Adrenal gland (tissue), 12 donors: Measurements from ENCODE around the gene PIP5K1C. TPM values are rescaled to one million over a fixed set of nuclear protein-coding genes. Genes with fewer than 3 reads are reported as not detected.

Experiments
- DNase-seq, 7 donors: peaks; one replicate each; pipeline ENCODE4 v3.0.0-alpha.2; 2019 to 2020
- H3K27ac ChIP-seq, 5 donors: fragments of 200-600 bp; sonication (generic) in 4 of 5; 1 replicate in 3 of 5; 2 replicates in 2 of 5; pipeline versions ENCODE4 v1.5.1 to v1.8.0; 2016 to 2020; ENCODE audit warnings: mild to moderate bottlenecking in 1 of 5
- H3K27me3 ChIP-seq: fragments of 200-600 bp; 2 replicates; pipeline ENCODE4 v1.8.0; 2021
- H3K36me3 ChIP-seq, 2 donors: fragments of 200-600 bp; replicated peaks in 1 of 2; 1 replicate in 1 of 2; 2 replicates in 1 of 2; pipeline versions ENCODE4 v1.5.1 to v1.8.0; 2018 to 2022
- H3K4me1 ChIP-seq, 2 donors: fragments of 200-600 bp; replicated peaks in 1 of 2; 1 replicate in 1 of 2; 2 replicates in 1 of 2; pipeline versions ENCODE4 v1.5.1 to v1.8.0; 2018 to 2021
- H3K4me3 ChIP-seq, 4 donors: fragments of 200-600 bp; sonication (generic) in 3 of 4; one replicate each; pipeline ENCODE4 v1.5.1; 2016 to 2018
- H3K9me3 ChIP-seq, 3 donors: fragments of 200-600 bp; sonication (generic) in 1 of 3; replicated peaks in 1 of 3; 1 replicate in 2 of 3; 2 replicates in 1 of 3; pipeline versions ENCODE4 v1.5.1 to v1.8.0; 2016 to 2021
- POLR2A ChIP-seq, 2 donors: fragments of 450-650 bp; IDR thresholded peaks; one replicate each; pipeline ENCODE4 v1.6.1; 2017; ENCODE audit warnings: antibody characterized with exemption in 2 of 2, mild to moderate bottlenecking in 2 of 2, moderate library complexity in 1 of 2
- WGBS, 4 donors: extraction: QIAGEN DNeasy Blood & Tissue Kit in 2 of 4; methylation state at CpG; one replicate each; pipeline versions ENCODE4 v1.1.5 to v1.1.7; 2013 to 2017; 5-methylcytosine and 5-hydroxymethylcytosine counted together
- intact Hi-C, 2 donors: fragments of 100-400 bp; cut with DNase I; formaldehyde crosslinking; loops; one replicate each; pipeline versions ENCODE4 v1.14.1 to v1.15.0; 2022 to 2023
- polyA plus RNA-seq, 3 donors: library from polyadenylated mRNA; stranded (reverse); fragments of 200-250 nt in 2 of 3; fragments of 350-450 nt in 1 of 3; fragmentation: Illumina TruSeq in 1 of 3; extraction: RNeasy Lipid Tissue Mini Kit (QIAGEN cat#74804) in 1 of 3; gene quantifications; one replicate each; pipeline ENCODE4 v1.2.3, GENCODE V29; 2013 to 2014
- total RNA-seq, 9 donors: library from RNA; depleted of rRNA in 4 of 9; stranded (reverse); fragments of >200 nt in 4 of 9; fragments of 120-200 nt in 1 of 9; fragmentation: NEBNext Ultra II Directional in 1 of 9; extraction: Animal tissue kit (Norgen Biotek cat#: 25700) in 1 of 9; gene quantifications; one replicate each; pipeline versions ENCODE4 v1.1.0 to v1.2.4, GENCODE V29; 2013 to 2023
- TF ChIP-seq, protein P1 (sequence below), 6 experiments: fragments of 450-650 bp in 4 of 6; fragments of 200-600 bp in 2 of 6; sonication (generic) in 1 of 6; IDR thresholded peaks; 1 replicate in 5 of 6; 2 replicates in 1 of 6; pipeline versions ENCODE4 v1.5.1 to v1.8.0; 2016 to 2021; ENCODE audit warnings: antibody characterized with exemption in 6 of 6, mild to moderate bottlenecking in 2 of 6, moderate library complexity in 1 of 6
- donor health status: healthy with polysubstance abuse.
- donor health status: Bipolar disorder and iron deficiency.
- donor health status: DM: yes; HTN: yes; CAD: no.
- donor health status: DM: no; HTN: no; CAD: no.
- donor health status: DM: no; HTN: no; CAD: no.
- donor health status: DM: yes; HTN: yes; CAD: no.

Gene PIP5K1C
- total and polyA plus RNA-seq, 12 donors: 4.0 to 44.7 (median 31.0) TPM

- DNase-seq: no peak
These were observed 2.4 kb downstream of the PIP5K1C start for GRCh38 chr19:3697671-3698385.

DNA sequence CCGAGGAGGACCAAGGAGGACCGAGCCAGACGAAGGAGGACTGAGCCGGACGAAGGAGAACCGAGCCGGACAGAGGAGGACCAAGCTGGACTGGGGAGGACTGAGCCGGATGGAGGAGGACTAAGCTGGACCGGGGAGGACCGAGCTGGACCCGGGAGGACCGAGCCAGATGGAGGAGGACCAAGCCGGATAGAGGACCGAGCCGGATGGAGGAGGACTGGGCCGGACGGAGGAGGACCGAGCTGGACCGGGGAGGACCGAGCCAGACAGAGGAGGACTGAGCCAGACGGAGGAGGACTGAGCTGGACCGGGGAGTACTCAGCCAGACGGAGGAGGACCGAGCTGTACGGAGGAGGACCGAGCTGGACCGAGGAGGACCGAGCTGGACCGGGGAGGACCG, 3.2 kb downstream of the PIP5K1C start:
- 91 to 95% (median 93%) methylated on average over 30 of the region's 30 CpGs for WGBS, 4 donors
- DNase-seq: no peak
- Histone ChIP-seq H3K27ac (no peak overlapping the region), H3K9me3 (no peaks in the 10 kb centered on the region), H3K27me3 (no peaks in the 10 kb centered on the region), H3K4me3 (no peak overlapping the region), H3K4me1 (peaks cover 0 to 8% of the 10 kb centered on the region in 2 donors), H3K36me3 (no peaks in the 10 kb centered on the region)
- TF ChIP-seq, protein P1, sequence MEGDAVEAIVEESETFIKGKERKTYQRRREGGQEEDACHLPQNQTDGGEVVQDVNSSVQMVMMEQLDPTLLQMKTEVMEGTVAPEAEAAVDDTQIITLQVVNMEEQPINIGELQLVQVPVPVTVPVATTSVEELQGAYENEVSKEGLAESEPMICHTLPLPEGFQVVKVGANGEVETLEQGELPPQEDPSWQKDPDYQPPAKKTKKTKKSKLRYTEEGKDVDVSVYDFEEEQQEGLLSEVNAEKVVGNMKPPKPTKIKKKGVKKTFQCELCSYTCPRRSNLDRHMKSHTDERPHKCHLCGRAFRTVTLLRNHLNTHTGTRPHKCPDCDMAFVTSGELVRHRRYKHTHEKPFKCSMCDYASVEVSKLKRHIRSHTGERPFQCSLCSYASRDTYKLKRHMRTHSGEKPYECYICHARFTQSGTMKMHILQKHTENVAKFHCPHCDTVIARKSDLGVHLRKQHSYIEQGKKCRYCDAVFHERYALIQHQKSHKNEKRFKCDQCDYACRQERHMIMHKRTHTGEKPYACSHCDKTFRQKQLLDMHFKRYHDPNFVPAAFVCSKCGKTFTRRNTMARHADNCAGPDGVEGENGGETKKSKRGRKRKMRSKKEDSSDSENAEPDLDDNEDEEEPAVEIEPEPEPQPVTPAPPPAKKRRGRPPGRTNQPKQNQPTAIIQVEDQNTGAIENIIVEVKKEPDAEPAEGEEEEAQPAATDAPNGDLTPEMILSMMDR (IDR thresholded peaks at IDR 0.05): no peak
- TF ChIP-seq POLR2A (IDR thresholded peaks at IDR 0.05): no peak
- intact Hi-C loops: no loop called here

More at GRCh38 chr19:3697671-3698385, 2.4 kb downstream of the PIP5K1C start:
- peaks cover 0 to 8% of the 10 kb centered on the region in 2 donors for H3K4me1 ChIP-seq
- intact Hi-C loops: no loop called here
- TF ChIP-seq, protein P1 (IDR thresholded peaks at IDR 0.05): no peak
- H3K36me3 ChIP-seq: no peaks in the 10 kb centered on the region
- 91 to 95% (median 92%) methylated on average over 16 to 43 of the region's 43 CpGs for WGBS, 4 donors
- H3K27me3 ChIP-seq: no peaks in the 10 kb centered on the region
- no peak overlapping the region for H3K4me3 ChIP-seq
- H3K27ac ChIP-seq: no peak overlapping the region
- no peaks in the 10 kb centered on the region for H3K9me3 ChIP-seq

GRCh38 chr19:3696660-3696995, 3.6 kb downstream of the PIP5K1C start:
- Histone ChIP-seq H3K4me3 (no peak overlapping the region), H3K36me3 (no peaks in the 10 kb centered on the region), H3K9me3 (no peaks in the 10 kb centered on the region), H3K4me1 (peaks cover 0 to 8% of the 10 kb centered on the region in 2 donors), H3K27me3 (no peaks in the 10 kb centered on the region), H3K27ac (no peak overlapping the region)
- intact Hi-C loops: no loop called here
- WGBS, 4 donors: 88 to 99% (median 90%) methylated on average over 7 to 10 of the region's 10 CpGs
- no peak for TF ChIP-seq POLR2A (IDR thresholded peaks at IDR 0.05)
- TF ChIP-seq, protein P1 (IDR thresholded peaks at IDR 0.05): no peak
- DNase-seq: no peak

GRCh38 chr19:3695986-3696659, 4.1 kb downstream of the PIP5K1C start:
- H3K36me3 ChIP-seq: no peaks in the 10 kb centered on the region
- DNase-seq: no peak
- H3K4me3 ChIP-seq: no peak overlapping the region
- TF ChIP-seq POLR2A (IDR thresholded peaks at IDR 0.05): no peak
- TF ChIP-seq, protein P1 (IDR thresholded peaks at IDR 0.05): no peak
- no peaks in the 10 kb centered on the region for H3K27me3 ChIP-seq
- H3K27ac ChIP-seq: no peak overlapping the region
- no peaks in the 10 kb centered on the region for H3K9me3 ChIP-seq
- peaks cover 0 to 8% of the 10 kb centered on the region in 2 donors for H3K4me1 ChIP-seq
- intact Hi-C loops: no loop called here
- 90 to 93% (median 92%) methylated on average over 18 to 23 of the region's 23 CpGs for WGBS, 4 donors
